Colonic mucosa (tissue), 4 donors: ENCODE results near the gene FTL. TPM values are rescaled to one million over a fixed set of nuclear protein-coding genes. Genes with fewer than 3 reads are reported as not detected.

Experiments used
- DNase-seq: peaks from one replicate; pipeline ENCODE4 v3.0.0-alpha.2; 2020
- H3K27ac ChIP-seq: fragments of 200-600 bp; one replicate; pipeline ENCODE4 v1.8.0; 2021
- H3K27me3 ChIP-seq: fragments of 200-600 bp; one replicate; pipeline ENCODE4 v1.8.0; 2021
- H3K36me3 ChIP-seq: fragments of 200-600 bp; one replicate; pipeline ENCODE4 v1.8.0; 2021
- H3K4me1 ChIP-seq: fragments of 200-600 bp; one replicate; pipeline ENCODE4 v1.8.0; 2021; ENCODE audit warnings: mild to moderate bottlenecking
- H3K4me3 ChIP-seq: fragments of 200-600 bp; one replicate; pipeline ENCODE4 v1.8.0; 2021
- H3K9ac ChIP-seq, 2 donors: one replicate each; pipeline ENCODE4 v1.7.0; 2013; ENCODE audit warnings: control low read depth in 2 of 2, low read depth in 2 of 2, low read length in 2 of 2
- H3K9me3 ChIP-seq: fragments of 200-600 bp; one replicate; pipeline ENCODE4 v1.8.0; 2021
- CTCF ChIP-seq: fragments of 200-600 bp; IDR thresholded peaks from one replicate; pipeline ENCODE4 v1.8.0; 2022; ENCODE audit warnings: antibody characterized with exemption, mild to moderate bottlenecking
- intact Hi-C: fragments of 100-400 bp; cut with DNase I; formaldehyde crosslinking; loops from one replicate; pipeline ENCODE4 v1.14.1; 2022
- microRNA-seq: library from miRNA; unstranded; fragments of <30 nt; microRNA quantifications from one replicate; pipeline ENCODE4, GENCODE V29; 2019
- total RNA-seq, 2 donors: library from RNA; stranded (reverse); fragmentation: NEBNext Ultra II Directional in 1 of 2; extraction: Animal tissue kit (Norgen Biotek cat#: 25700) in 1 of 2; gene quantifications; one replicate each; pipeline ENCODE4 v1.2.1, GENCODE V29; 2021
- donor health status: healthy.
- donor health status: DM: no; HTN: no; CAD: no.
- donor health status: DM: no; HTN: no; CAD: no.

Gene FTL
- total RNA-seq, 2 donors from 2014 or later, result 1,463 to 1,600 TPM

DNA sequence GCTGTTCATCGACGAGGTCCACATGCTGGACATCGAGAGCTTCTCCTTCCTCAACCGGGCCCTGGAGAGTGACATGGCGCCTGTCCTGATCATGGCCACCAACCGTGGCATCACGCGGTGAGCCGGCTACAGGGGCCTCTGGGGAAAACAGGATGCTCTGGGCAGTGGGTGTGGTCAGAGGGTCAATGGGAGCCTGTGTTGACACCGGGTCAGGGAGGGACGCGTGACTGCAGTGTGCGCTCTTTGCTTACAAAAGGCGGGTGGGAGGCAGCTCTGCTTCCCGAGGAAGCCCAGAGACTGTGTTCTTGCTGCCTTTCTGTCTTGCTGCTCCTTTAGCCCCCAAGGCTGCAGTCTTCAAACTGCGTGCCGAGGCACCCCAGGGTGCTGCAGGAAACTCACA is 46.1 kb downstream of the FTL start:
- Histone ChIP-seq H3K27me3 (no peaks in the 10 kb centered on the region), H3K27ac (no peak overlapping the region), H3K4me1 (no peaks in the 10 kb centered on the region), H3K9me3 (no peaks in the 10 kb centered on the region), H3K36me3 (no peaks in the 10 kb centered on the region), H3K9ac (no peak overlapping the region), H3K4me3 (no peak overlapping the region)
- DNase-seq, result no peak
- intact Hi-C loops, result no loop called here
- TF ChIP-seq CTCF, result no peak

DNA sequence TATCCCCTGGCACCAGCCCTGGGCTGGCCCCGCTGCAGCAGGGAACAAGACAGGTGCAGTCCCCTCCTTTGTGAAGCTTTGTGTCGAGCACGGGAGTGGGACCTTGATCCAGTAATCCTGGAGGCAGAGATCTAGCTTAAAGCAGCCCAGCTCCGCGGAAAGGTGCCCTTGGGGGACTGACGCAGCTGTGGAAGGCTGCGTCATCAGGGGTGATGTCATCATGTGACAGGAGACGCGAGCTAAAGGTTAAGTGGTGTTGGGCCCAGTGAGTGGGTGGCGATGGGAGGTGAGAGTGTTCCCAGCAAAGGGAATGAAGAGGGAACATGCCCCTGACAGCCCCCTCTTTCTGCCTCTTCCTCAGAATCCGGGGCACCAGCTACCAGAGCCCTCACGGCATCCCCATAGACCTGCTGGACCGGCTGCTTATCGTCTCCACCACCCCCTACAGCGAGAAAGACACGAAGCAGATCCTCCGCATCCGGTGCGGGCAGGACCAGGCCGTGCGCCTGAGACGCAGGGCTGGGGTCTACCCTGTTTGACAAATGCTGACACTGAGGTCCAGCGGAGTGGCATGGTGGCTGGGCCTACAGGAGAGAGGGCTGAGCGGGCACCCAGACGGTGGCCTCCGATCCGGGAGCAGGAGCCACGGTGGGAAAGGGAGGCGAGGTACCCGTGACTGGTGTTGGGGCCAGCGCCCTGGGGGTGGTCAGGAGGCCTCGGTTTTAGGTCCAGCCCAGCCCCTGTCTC is 49.2 kb downstream of the FTL start:
- TF ChIP-seq CTCF, result no peak
- Histone ChIP-seq H3K27ac (no peak overlapping the region), H3K4me3 (no peak overlapping the region), H3K27me3 (no peaks in the 10 kb centered on the region), H3K9ac (no peak overlapping the region), H3K4me1 (peaks cover 7% of the 10 kb centered on the region), H3K36me3 (no peaks in the 10 kb centered on the region), H3K9me3 (no peaks in the 10 kb centered on the region)
- intact Hi-C loops, result no loop called here
- DNase-seq, result no peak

GRCh38 chr19:49014870-49015255 is 49.8 kb downstream of the FTL start:
- H3K36me3 ChIP-seq, result no peaks in the 10 kb centered on the region
- intact Hi-C loops, result no loop called here
- no peak for DNase-seq

GRCh38 chr19:49016067-49016839 is 51.1 kb downstream of the FTL start:
- Histone ChIP-seq H3K4me1 (peaks cover 7% of the 10 kb centered on the region), H3K9ac (no peak overlapping the region), H3K27ac (no peak overlapping the region), H3K36me3 (no peaks in the 10 kb centered on the region), H3K4me3 (no peak overlapping the region), H3K9me3 (no peaks in the 10 kb centered on the region), H3K27me3 (peaks cover 4% of the 10 kb centered on the region)
- no peak for TF ChIP-seq CTCF
- no peak for DNase-seq
- intact Hi-C loops, result no loop called here

More at GRCh38 chr19:49014870-49015255, 49.8 kb downstream of the FTL start:
- Histone ChIP-seq H3K4me1 (peaks cover 7% of the 10 kb centered on the region), H3K9me3 (no peaks in the 10 kb centered on the region), H3K9ac (no peak overlapping the region), H3K27me3 (no peaks in the 10 kb centered on the region), H3K27ac (no peak overlapping the region), H3K4me3 (no peak overlapping the region)
- no peak for TF ChIP-seq CTCF

Small RNA genes lying within 50 kb of the gene (microRNA-seq; reads per million reads assigned to microRNA genes)
- gene MIR6798, result not detected

Other genes starting within 250 kb of the FTL start
- gene MAMSTR, start 245.6 kb upstream of the FTL start, total RNA-seq, result 1 to 10 TPM in 1 of 2 donors, under 1 TPM in 1; 0.35 to 1.2 TPM
- gene RASIP1, start 224.7 kb upstream of the FTL start, total RNA-seq, result 1 to 10 TPM; 2.2 to 4.8 TPM
- gene IZUMO1, start 218.4 kb upstream of the FTL start, total RNA-seq, result not detected
- gene FUT1, start 212.7 kb upstream of the FTL start, total RNA-seq, result under 1 TPM; 0.59 to 0.80 TPM
- not detected for gene FGF21, start 209.8 kb upstream of the FTL start, total RNA-seq
- gene BCAT2, start 154.3 kb upstream of the FTL start, total RNA-seq, result 10 to 100 TPM; 74.8 to 85.5 TPM
- gene HSD17B14, start 128.8 kb upstream of the FTL start, total RNA-seq, result 1 to 10 TPM in 1 of 2 donors, under 1 TPM in 1; 0.79 to 2.8 TPM
- 1 to 10 TPM; 5.6 to 6.6 TPM for gene PLEKHA4, start 96.7 kb upstream of the FTL start, total RNA-seq
- gene PPP1R15A, start 92.9 kb upstream of the FTL start, total RNA-seq, result 10 to 100 TPM; 23.9 to 33.3 TPM
- not detected for gene TULP2, start 66.6 kb upstream of the FTL start, total RNA-seq
- 100 to 1,000 TPM; 180 to 184 TPM for gene NUCB1, start 65.0 kb upstream of the FTL start, total RNA-seq
- 1 to 10 TPM in 1 of 2 donors, not detected in 1; 1.5 TPM for gene DHDH, start 31.6 kb upstream of the FTL start, total RNA-seq
- gene BAX, start 10.4 kb upstream of the FTL start, total RNA-seq, result 100 to 1,000 TPM; 144 to 223 TPM
- 10 to 100 TPM; 48.8 to 54.7 TPM for gene GYS1, start 28.0 kb downstream of the FTL start, total RNA-seq
- gene RUVBL2, start 28.6 kb downstream of the FTL start, total RNA-seq, result 100 to 1,000 TPM in 1 of 2 donors, 10 to 100 TPM in 1; 54.1 to 151 TPM
- not detected for gene LHB, start 51.8 kb downstream of the FTL start, total RNA-seq
- not detected for gene CGB3, start 59.0 kb downstream of the FTL start, total RNA-seq
- not detected for gene CGB2, start 66.6 kb downstream of the FTL start, total RNA-seq
- gene CGB1, start 71.6 kb downstream of the FTL start, total RNA-seq, result not detected
- not detected for gene CGB5, start 78.5 kb downstream of the FTL start, total RNA-seq
- gene CGB8, start 83.8 kb downstream of the FTL start, total RNA-seq, result not detected
- gene CGB7, start 92.4 kb downstream of the FTL start, total RNA-seq, result not detected
- not detected for gene NTF4, start 99.5 kb downstream of the FTL start, total RNA-seq
- gene KCNA7, start 107.4 kb downstream of the FTL start, total RNA-seq, result not detected
- gene SNRNP70, start 120.1 kb downstream of the FTL start, total RNA-seq, result 100 to 1,000 TPM; 124 to 204 TPM
- 10 to 100 TPM; 11.8 to 14.6 TPM for gene LIN7B, start 149.1 kb downstream of the FTL start, total RNA-seq
- gene C19orf73, start 153.8 kb downstream of the FTL start, total RNA-seq, result 1 to 10 TPM; 3.5 to 4.8 TPM
- 10 to 100 TPM; 27.5 to 36.3 TPM for gene PPFIA3, start 154.2 kb downstream of the FTL start, total RNA-seq
- gene HRC, start 190.1 kb downstream of the FTL start, total RNA-seq, result 1 to 10 TPM in 1 of 2 donors, under 1 TPM in 1; 0.53 to 1.8 TPM
- 100 to 1,000 TPM; 175 to 307 TPM for gene TRPM4, start 192.5 kb downstream of the FTL start, total RNA-seq